HepG2 (cell line): ENCODE measurements around the gene NYNRIN. TPM values are rescaled to one million over a fixed set of nuclear protein-coding genes. Genes with fewer than 3 reads are reported as not detected.
A peak's percentile ranks its signal among the peaks of the same experiment; 100 is the strongest.

Source experiments
- CAMTA2 ChIP-seq: sonication (generic); formaldehyde crosslinking; IDR thresholded peaks from 2 replicates; pipeline ENCODE4 v1.4.0; 2020; ENCODE audit warnings: mild to moderate bottlenecking, missing genetic modification reagents, borderline replicate concordance
- CENPT ChIP-seq: sonication (generic); formaldehyde crosslinking; IDR thresholded peaks from 2 replicates; pipeline ENCODE4 v1.8.0; 2022; ENCODE audit warnings: low read depth, mild to moderate bottlenecking, moderate library complexity, missing genetic modification reagents
- DNMT3B ChIP-seq: conservative IDR thresholded peaks from 2 replicates; pipeline ENCODE4 v1.6.1; 2016; ENCODE audit warnings: missing biosample characterization, control low read depth
- ERF ChIP-seq: IDR thresholded peaks from 2 replicates; pipeline ENCODE4 v1.6.1; 2018; ENCODE audit warnings: missing biosample characterization, missing genetic modification reagents
- HES4 ChIP-seq: sonication (generic); formaldehyde crosslinking; IDR thresholded peaks from 2 replicates; pipeline ENCODE4 v1.9.0; 2021; ENCODE audit warnings: mild to moderate bottlenecking, missing genetic modification reagents, borderline replicate concordance
- KDM2A ChIP-seq: sonication (generic); formaldehyde crosslinking; IDR thresholded peaks from 2 replicates; pipeline ENCODE4 v1.4.0; 2020; ENCODE audit warnings: low read depth, missing genetic modification reagents, borderline replicate concordance
- NR1H2 ChIP-seq: sonication (generic); formaldehyde crosslinking; IDR thresholded peaks from 2 replicates; pipeline ENCODE4 v1.8.1; 2022; ENCODE audit warnings: low read depth, missing genetic modification reagents, borderline replicate concordance
- PRPF4 ChIP-seq: fragments of 200-400 bp; formaldehyde crosslinking; IDR thresholded peaks from 2 replicates; pipeline ENCODE4 v1.6.1; 2016; ENCODE audit warnings: low read length, low read depth; ENCODE audit not compliant: poor library complexity, severe bottlenecking
- SAP130 ChIP-seq: IDR thresholded peaks from 2 replicates; pipeline ENCODE4 v1.6.1; 2016; ENCODE audit warnings: low read depth
- SMAD9 ChIP-seq: sonication (generic); formaldehyde crosslinking; IDR thresholded peaks from 2 replicates; pipeline ENCODE4 v1.5.1; 2020; ENCODE audit warnings: mild to moderate bottlenecking, missing genetic modification reagents
- SRY ChIP-seq: sonication (generic); formaldehyde crosslinking; IDR thresholded peaks from 2 replicates; pipeline ENCODE4 v1.8.0; 2022; ENCODE audit warnings: mild to moderate bottlenecking, missing genetic modification reagents
- TEAD2 ChIP-seq: sonication (generic); formaldehyde crosslinking; IDR thresholded peaks from 2 replicates; pipeline ENCODE4 v1.9.0; 2021; ENCODE audit warnings: missing genetic modification reagents
- U2AF1 ChIP-seq: fragments of 200-400 bp; formaldehyde crosslinking; optimal IDR thresholded peaks from 2 replicates; pipeline ENCODE3; 2017; ENCODE audit warnings: mild to moderate bottlenecking, low read depth, low read length
- U2AF2 ChIP-seq: fragments of 200-400 bp; formaldehyde crosslinking; IDR thresholded peaks from 2 replicates; pipeline ENCODE4 v1.6.1; 2017; ENCODE audit warnings: low read depth, mild to moderate bottlenecking, low read length
- ZBTB21 ChIP-seq: sonication (generic); formaldehyde crosslinking; IDR thresholded peaks from 2 replicates; pipeline ENCODE4 v1.4.0; 2020; ENCODE audit warnings: missing genetic modification reagents
- ZNF251 ChIP-seq: sonication (generic); formaldehyde crosslinking; IDR thresholded peaks from 2 replicates; pipeline ENCODE4 v1.9.0; 2021; ENCODE audit warnings: mild to moderate bottlenecking, missing genetic modification reagents
- ZNF670 ChIP-seq: sonication (generic); formaldehyde crosslinking; IDR thresholded peaks from 2 replicates; pipeline ENCODE4 v1.8.0; 2022; ENCODE audit warnings: mild to moderate bottlenecking, missing genetic modification reagents, borderline replicate concordance
- ZSCAN20 ChIP-seq: sonication (generic); formaldehyde crosslinking; IDR thresholded peaks from 2 replicates; pipeline ENCODE4 v1.4.0; 2020; ENCODE audit warnings: missing genetic modification reagents, mild to moderate bottlenecking, borderline replicate concordance
- polyA plus RNA-seq, 8 experiments: library from polyadenylated mRNA; depleted of rRNA in 3 of 8; stranded (reverse) in 7 of 8; unstranded in 1 of 8; fragments of >200 nt; fragmentation: Illumina TruSeq in 4 of 8; extraction: Trizol in 4 of 8; gene quantifications; 2 replicates each; pipeline versions ENCODE4 v1.2.1 to v1.2.3, GENCODE V29; 2011 to 2016; ENCODE audit warnings: low read depth in 4 of 8, missing spikeins in 1 of 8, mixed read lengths in 1 of 8; ENCODE audit not compliant: insufficient read depth in 1 of 8
- total RNA-seq, 5 experiments: library from RNA; depleted of rRNA; stranded (reverse); fragments of >200 nt; fragmentation: Illumina TruSeq; extraction: Trizol; gene quantifications; 2 replicates each; pipeline ENCODE4 v1.2.3, GENCODE V29; 2016; ENCODE audit warnings: low read depth in 1 of 5
- TF ChIP-seq, protein P1 (sequence below), 2 experiments: IDR thresholded peaks; 2 replicates each; pipeline ENCODE4 v1.6.1; 2011 to 2012; ENCODE audit warnings: low read length in 2 of 2, borderline replicate concordance in 1 of 2, low read depth in 1 of 2, mild to moderate bottlenecking in 1 of 2, moderate library complexity in 1 of 2
- TF ChIP-seq, protein P2 (sequence below): sonication (generic); formaldehyde crosslinking; IDR thresholded peaks from 2 replicates; pipeline ENCODE4 v1.5.0; 2020; ENCODE audit warnings: mild to moderate bottlenecking, low read depth, missing genetic modification reagents, borderline replicate concordance
- TF ChIP-seq, protein P3 (sequence below): sonication (generic); formaldehyde crosslinking; IDR thresholded peaks from 2 replicates; pipeline ENCODE4 v1.4.0; 2020; ENCODE audit warnings: missing genetic modification reagents
- TF ChIP-seq, protein P4 (sequence below): sonication (generic); formaldehyde crosslinking; IDR thresholded peaks from 2 replicates; pipeline ENCODE4 v1.5.0; 2020; ENCODE audit warnings: mild to moderate bottlenecking, missing genetic modification reagents, borderline replicate concordance

Gene NYNRIN
- total and polyA plus RNA-seq, 2 of the 13 experiments (the other 11 are each of a cell fraction or from before 2014, with no cell fraction given): 0.63 to 1.1 TPM

DNA sequence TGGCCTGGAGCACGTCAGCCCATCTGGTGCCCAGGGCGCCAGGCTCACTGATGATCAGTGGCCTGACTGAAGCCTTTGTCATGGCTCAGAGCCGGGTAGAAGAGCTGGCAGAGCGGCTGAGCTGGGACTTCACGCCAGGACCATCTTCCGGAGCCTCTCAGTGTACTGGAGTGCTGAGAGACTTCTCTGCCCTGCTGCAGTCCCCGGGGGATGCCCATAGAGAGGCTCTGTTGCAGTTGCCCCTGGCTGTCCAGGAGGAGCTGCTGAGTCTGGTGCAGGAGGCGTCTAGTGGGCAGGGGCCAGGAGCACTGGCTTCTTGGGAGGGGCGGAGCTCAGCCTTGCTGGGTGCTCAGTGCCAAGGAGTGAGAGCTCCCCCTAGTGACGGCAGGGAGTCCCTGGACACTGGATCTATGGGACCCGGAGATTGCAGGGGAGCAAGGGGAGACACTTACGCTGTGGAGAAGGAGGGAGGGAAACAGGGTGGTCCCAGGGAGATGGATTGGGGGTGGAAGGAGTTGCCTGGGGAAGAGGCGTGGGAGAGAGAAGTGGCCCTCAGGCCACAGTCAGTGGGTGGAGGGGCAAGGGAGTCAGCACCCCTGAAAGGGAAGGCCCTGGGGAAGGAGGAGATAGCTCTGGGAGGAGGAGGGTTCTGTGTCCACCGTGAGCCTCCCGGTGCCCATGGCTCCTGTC is 32.9 kb downstream of the NYNRIN start (continued):
- TF ChIP-seq CENPT (CRISPR knock-in tag) (no peak), HES4 (CRISPR knock-in tag) (no peak), U2AF1 (peak; percentile 47), ZSCAN20 (CRISPR knock-in tag) (no peak), U2AF2 (no peak), ZNF670 (CRISPR knock-in tag) (no peak), KDM2A (peak; percentile 97), SRY (CRISPR knock-in tag) (no peak), NR1H2 (CRISPR knock-in tag) (no peak), DNMT3B (peak; percentile 89; the same call in 1 of the 2 replicates), ERF (CRISPR knock-in tag) (peak; percentile 83), CAMTA2 (CRISPR knock-in tag) (no peak), SMAD9 (CRISPR knock-in tag) (no peak), TEAD2 (no peak), PRPF4 (peak; percentile 18), ZNF251 (CRISPR knock-in tag) (peak; percentile 20; the same call in 1 of the 2 replicates), SAP130 (CRISPR knock-in tag) (peak; percentile 74), ZBTB21 (CRISPR knock-in tag) (no peak)
- TF ChIP-seq, protein P1, sequence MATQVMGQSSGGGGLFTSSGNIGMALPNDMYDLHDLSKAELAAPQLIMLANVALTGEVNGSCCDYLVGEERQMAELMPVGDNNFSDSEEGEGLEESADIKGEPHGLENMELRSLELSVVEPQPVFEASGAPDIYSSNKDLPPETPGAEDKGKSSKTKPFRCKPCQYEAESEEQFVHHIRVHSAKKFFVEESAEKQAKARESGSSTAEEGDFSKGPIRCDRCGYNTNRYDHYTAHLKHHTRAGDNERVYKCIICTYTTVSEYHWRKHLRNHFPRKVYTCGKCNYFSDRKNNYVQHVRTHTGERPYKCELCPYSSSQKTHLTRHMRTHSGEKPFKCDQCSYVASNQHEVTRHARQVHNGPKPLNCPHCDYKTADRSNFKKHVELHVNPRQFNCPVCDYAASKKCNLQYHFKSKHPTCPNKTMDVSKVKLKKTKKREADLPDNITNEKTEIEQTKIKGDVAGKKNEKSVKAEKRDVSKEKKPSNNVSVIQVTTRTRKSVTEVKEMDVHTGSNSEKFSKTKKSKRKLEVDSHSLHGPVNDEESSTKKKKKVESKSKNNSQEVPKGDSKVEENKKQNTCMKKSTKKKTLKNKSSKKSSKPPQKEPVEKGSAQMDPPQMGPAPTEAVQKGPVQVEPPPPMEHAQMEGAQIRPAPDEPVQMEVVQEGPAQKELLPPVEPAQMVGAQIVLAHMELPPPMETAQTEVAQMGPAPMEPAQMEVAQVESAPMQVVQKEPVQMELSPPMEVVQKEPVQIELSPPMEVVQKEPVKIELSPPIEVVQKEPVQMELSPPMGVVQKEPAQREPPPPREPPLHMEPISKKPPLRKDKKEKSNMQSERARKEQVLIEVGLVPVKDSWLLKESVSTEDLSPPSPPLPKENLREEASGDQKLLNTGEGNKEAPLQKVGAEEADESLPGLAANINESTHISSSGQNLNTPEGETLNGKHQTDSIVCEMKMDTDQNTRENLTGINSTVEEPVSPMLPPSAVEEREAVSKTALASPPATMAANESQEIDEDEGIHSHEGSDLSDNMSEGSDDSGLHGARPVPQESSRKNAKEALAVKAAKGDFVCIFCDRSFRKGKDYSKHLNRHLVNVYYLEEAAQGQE (IDR thresholded peaks at IDR 0.05; ENCODE audit: borderline replicate concordance in 1 of 2, low read depth in 1 of 2, low read length in 2 of 2): no peak
- TF ChIP-seq, protein P2, sequence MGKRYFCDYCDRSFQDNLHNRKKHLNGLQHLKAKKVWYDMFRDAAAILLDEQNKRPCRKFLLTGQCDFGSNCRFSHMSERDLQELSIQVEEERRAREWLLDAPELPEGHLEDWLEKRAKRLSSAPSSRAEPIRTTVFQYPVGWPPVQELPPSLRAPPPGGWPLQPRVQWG (CRISPR knock-in tag): no peak
- TF ChIP-seq, protein P3, sequence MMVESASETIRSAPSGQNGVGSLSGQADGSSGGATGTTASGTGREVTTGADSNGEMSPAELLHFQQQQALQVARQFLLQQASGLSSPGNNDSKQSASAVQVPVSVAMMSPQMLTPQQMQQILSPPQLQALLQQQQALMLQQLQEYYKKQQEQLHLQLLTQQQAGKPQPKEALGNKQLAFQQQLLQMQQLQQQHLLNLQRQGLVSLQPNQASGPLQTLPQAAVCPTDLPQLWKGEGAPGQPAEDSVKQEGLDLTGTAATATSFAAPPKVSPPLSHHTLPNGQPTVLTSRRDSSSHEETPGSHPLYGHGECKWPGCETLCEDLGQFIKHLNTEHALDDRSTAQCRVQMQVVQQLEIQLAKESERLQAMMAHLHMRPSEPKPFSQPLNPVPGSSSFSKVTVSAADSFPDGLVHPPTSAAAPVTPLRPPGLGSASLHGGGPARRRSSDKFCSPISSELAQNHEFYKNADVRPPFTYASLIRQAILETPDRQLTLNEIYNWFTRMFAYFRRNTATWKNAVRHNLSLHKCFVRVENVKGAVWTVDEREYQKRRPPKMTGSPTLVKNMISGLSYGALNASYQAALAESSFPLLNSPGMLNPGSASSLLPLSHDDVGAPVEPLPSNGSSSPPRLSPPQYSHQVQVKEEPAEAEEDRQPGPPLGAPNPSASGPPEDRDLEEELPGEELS (CRISPR knock-in tag): no peak; the same call in 1 of the 2 replicates
- TF ChIP-seq, protein P4, sequence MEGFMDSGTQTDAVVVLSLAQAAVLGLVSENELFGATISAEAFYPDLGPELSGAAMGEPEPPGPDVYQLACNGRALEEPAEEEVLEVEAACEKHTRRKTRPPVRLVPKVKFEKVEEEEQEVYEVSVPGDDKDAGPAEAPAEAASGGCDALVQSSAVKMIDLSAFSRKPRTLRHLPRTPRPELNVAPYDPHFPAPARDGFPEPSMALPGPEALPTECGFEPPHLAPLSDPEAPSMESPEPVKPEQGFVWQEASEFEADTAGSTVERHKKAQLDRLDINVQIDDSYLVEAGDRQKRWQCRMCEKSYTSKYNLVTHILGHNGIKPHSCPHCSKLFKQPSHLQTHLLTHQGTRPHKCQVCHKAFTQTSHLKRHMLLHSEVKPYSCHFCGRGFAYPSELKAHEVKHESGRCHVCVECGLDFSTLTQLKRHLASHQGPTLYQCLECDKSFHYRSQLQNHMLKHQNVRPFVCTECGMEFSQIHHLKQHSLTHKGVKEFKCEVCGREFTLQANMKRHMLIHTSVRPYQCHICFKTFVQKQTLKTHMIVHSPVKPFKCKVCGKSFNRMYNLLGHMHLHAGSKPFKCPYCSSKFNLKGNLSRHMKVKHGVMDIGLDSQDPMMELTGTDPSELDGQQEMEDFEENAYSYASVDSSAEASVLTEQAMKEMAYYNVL: no peak; the same call in 1 of the 2 replicates
